HG03159 (cell line): Measurements from ENCODE around the gene WLS.
"Not testable (repeated sequence)": the region's sequence is repeated elsewhere in the genome, so short reads cannot be mapped to it uniquely, and the experiment has no call there.

ENCODE experiments used
- ATAC-seq: cut with Tn5 transposase; IDR thresholded peaks from one replicate; pipeline ENCODE4 v1.9.1; 2021; ENCODE audit warnings: mild to moderate bottlenecking, moderate library complexity; ENCODE audit not compliant: unreplicated experiment

The WLS gene

GRCh38 chr1:68232289-68233148 lies at the start of gene WLS:
TSS of gene WLS (minus strand) at chr1:68232523. CDS start at chr1:68232299, 224 bp downstream.
- ATAC-seq: no peak

GRCh38 chr1:68280286-68280685 lies 48.0 kb upstream of the WLS start:
- no peak for ATAC-seq

GRCh38 chr1:68279846-68280245 lies 47.5 kb upstream of the WLS start:
- ATAC-seq: no peak

- no peak for ATAC-seq
Measured at GRCh38 chr1:68278221-68278620, 45.9 kb upstream of the WLS start.

- ATAC-seq: no peak
Measured at GRCh38 chr1:68276448-68276847, 44.1 kb upstream of the WLS start.

- ATAC-seq: no peak
Measured at GRCh38 chr1:68273530-68273929, 41.2 kb upstream of the WLS start.

- no peak for ATAC-seq
Measured at GRCh38 chr1:68271596-68271995, 39.3 kb upstream of the WLS start.

- no peak for ATAC-seq
Measured at GRCh38 chr1:68270951-68271350, 38.6 kb upstream of the WLS start.

GRCh38 chr1:68269637-68270430 lies 37.5 kb upstream of the WLS start:
- no peak for ATAC-seq

GRCh38 chr1:68268896-68269483 lies 36.7 kb upstream of the WLS start:
- ATAC-seq: no peak

- ATAC-seq: not testable (repeated sequence)
Measured at GRCh38 chr1:68256824-68257223, 24.5 kb upstream of the WLS start.

- no peak for ATAC-seq
Measured at GRCh38 chr1:68255301-68255700, 23.0 kb upstream of the WLS start.

GRCh38 chr1:68254667-68255226 lies 22.4 kb upstream of the WLS start:
- no peak for ATAC-seq

GRCh38 chr1:68237040-68237439 lies 4.7 kb upstream of the WLS start:
- ATAC-seq: no peak

- ATAC-seq: no peak
Measured at GRCh38 chr1:68234094-68234493, 1.8 kb upstream of the WLS start.

- ATAC-seq: no peak
Measured at GRCh38 chr1:68233202-68233601, 879 bp upstream of the WLS start.

- no peak for ATAC-seq
Measured at GRCh38 chr1:68231627-68232288, 565 bp downstream of the WLS start.

GRCh38 chr1:68230901-68231626 lies 1.3 kb downstream of the WLS start:
- ATAC-seq: no peak

GRCh38 chr1:68230484-68230802 lies 1.9 kb downstream of the WLS start:
- ATAC-seq: no peak
